Gastrocnemius medialis (tissue), 4 donors: Measurements from ENCODE around the gene STK4.

Source experiments
- POLR2A ChIP-seq, 2 donors: fragments of 450-650 bp; IDR thresholded peaks; one replicate each; pipeline ENCODE4 v1.6.1; 2017; ENCODE audit warnings: antibody characterized with exemption in 2 of 2, mild to moderate bottlenecking in 2 of 2, moderate library complexity in 2 of 2
- TF ChIP-seq, protein P1 (sequence below), 5 experiments: fragments of 450-650 bp in 3 of 5; fragments of 200-600 bp in 2 of 5; sonication (generic) in 2 of 5; IDR thresholded peaks in 4 of 5; conservative IDR thresholded peaks in 1 of 5; 1 replicate in 4 of 5; 2 replicates in 1 of 5; pipeline ENCODE4 v1.5.1; 2016 to 2019; ENCODE audit warnings: antibody characterized with exemption in 5 of 5, mild to moderate bottlenecking in 3 of 5, moderate library complexity in 3 of 5

DNA sequence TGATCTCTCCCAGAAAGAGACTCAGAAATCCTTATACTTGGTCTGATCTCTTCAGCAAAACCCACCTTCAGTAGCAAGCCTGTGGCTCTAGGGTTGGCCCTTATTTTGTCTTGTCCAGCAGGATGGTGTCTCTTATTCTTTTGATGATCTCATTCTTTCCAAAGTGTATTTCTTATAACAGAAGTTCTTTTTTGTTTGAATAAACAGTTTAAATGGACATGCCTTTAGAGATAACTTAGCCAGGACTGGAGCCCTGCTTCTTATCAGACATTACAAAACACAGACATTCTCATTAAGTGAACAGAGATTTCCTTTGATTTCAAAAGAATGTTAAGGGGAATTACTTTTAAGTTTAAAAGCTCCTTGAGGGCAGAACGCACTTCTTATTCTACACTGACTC, 102.9 kb downstream of the STK4 start:
- TF ChIP-seq, protein P1, sequence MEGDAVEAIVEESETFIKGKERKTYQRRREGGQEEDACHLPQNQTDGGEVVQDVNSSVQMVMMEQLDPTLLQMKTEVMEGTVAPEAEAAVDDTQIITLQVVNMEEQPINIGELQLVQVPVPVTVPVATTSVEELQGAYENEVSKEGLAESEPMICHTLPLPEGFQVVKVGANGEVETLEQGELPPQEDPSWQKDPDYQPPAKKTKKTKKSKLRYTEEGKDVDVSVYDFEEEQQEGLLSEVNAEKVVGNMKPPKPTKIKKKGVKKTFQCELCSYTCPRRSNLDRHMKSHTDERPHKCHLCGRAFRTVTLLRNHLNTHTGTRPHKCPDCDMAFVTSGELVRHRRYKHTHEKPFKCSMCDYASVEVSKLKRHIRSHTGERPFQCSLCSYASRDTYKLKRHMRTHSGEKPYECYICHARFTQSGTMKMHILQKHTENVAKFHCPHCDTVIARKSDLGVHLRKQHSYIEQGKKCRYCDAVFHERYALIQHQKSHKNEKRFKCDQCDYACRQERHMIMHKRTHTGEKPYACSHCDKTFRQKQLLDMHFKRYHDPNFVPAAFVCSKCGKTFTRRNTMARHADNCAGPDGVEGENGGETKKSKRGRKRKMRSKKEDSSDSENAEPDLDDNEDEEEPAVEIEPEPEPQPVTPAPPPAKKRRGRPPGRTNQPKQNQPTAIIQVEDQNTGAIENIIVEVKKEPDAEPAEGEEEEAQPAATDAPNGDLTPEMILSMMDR (IDR thresholded peaks at IDR 0.05 in 4 of 5, conservative IDR thresholded peaks at IDR 0.05 in 1 of 5) = no peak
- TF ChIP-seq POLR2A (IDR thresholded peaks at IDR 0.05) = no peak
